ENCODE measurements around the gene CDKN1C.

Gene CDKN1C

DNA sequence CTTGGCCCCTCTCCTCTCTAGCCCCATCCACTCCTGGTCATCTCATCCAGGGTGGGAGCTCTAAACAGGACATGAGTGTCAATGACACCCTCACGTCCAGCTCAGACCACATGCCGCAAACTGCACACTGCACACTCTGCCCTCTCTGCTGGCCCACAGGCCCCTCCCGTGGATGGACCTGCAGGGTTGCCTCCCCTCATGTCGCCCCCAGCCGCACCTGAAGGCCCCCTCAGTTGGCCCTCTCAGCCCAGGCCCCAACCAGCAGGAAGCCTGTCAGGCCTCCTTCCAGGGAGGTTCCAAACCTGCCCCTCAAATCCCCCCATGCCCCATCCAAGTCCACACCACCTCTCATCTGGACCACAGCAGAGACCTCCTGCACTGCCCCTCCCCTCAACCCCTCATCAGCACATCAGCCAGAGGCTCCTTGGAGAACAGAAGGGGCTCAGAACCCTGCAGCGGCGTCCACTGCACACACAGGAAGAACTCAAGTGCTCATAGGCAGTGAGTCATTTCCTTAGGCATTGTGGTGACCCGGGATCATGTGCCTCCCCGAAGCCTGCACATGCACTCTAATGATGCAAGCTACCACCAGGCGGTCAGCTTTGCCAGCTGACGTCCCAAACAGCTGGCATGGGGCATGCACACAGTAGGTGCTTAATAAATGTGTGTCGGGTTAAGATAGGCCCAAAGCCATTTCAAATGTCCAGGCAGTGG lies 12.9 kb upstream of the CDKN1C start:
- TF ChIP-seq ZFP30 (CRISPR knock-in tag; IDR thresholded peaks at IDR 0.05) (no peak), ZNF8 (CRISPR knock-in tag; IDR thresholded peaks at IDR 0.05) (no peak)
- peak; percentile 34 for ATAC-seq

- TF ChIP-seq, protein P1, sequence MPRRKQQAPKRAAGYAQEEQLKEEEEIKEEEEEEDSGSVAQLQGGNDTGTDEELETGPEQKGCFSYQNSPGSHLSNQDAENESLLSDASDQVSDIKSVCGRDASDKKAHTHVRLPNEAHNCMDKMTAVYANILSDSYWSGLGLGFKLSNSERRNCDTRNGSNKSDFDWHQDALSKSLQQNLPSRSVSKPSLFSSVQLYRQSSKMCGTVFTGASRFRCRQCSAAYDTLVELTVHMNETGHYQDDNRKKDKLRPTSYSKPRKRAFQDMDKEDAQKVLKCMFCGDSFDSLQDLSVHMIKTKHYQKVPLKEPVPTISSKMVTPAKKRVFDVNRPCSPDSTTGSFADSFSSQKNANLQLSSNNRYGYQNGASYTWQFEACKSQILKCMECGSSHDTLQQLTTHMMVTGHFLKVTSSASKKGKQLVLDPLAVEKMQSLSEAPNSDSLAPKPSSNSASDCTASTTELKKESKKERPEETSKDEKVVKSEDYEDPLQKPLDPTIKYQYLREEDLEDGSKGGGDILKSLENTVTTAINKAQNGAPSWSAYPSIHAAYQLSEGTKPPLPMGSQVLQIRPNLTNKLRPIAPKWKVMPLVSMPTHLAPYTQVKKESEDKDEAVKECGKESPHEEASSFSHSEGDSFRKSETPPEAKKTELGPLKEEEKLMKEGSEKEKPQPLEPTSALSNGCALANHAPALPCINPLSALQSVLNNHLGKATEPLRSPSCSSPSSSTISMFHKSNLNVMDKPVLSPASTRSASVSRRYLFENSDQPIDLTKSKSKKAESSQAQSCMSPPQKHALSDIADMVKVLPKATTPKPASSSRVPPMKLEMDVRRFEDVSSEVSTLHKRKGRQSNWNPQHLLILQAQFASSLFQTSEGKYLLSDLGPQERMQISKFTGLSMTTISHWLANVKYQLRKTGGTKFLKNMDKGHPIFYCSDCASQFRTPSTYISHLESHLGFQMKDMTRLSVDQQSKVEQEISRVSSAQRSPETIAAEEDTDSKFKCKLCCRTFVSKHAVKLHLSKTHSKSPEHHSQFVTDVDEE (CRISPR knock-in tag; IDR thresholded peaks at IDR 0.05), result no peak
- TF ChIP-seq PPARA (CRISPR knock-in tag; IDR thresholded peaks at IDR 0.05; ENCODE audit: borderline replicate concordance) (no peak), ZFP30 (CRISPR knock-in tag; IDR thresholded peaks at IDR 0.05) (no peak), SNAI2 (CRISPR knock-in tag; IDR thresholded peaks at IDR 0.05) (no peak)
- no peak for ATAC-seq
These were observed 11.5 kb upstream of the CDKN1C start for GRCh38 chr11:2897048-2897447.

DNA sequence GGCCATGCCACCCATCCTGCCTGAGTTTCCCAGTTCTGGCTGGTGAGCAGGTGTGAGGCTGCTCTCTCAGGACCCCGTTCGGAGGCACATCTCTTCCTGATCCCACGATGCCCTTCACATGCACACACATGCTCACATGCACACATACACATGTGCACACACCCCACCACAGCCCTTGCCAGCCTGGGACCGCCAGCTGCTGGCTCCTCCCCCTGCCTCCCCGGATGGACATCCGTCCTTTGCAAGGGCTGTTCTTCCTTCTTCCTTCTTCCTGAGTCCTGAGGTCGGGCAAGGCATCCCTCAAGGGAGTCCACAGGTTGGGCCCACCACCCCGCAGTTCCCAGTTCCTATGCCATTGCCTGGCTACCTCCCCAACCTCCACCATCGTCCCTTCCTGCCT lies 10.5 kb upstream of the CDKN1C start:
- TF ChIP-seq RARB (CRISPR knock-in tag; IDR thresholded peaks at IDR 0.05) (no peak), ARNTL (CRISPR knock-in tag; IDR thresholded peaks at IDR 0.05; ENCODE audit: borderline replicate concordance, low read depth) (no peak), GLIS3 (CRISPR knock-in tag; IDR thresholded peaks at IDR 0.05) (no peak), ZNF8 (CRISPR knock-in tag; IDR thresholded peaks at IDR 0.05) (no peak), ESRRG (CRISPR knock-in tag; IDR thresholded peaks at IDR 0.05) (no peak), PATZ1 (CRISPR knock-in tag; IDR thresholded peaks at IDR 0.05; ENCODE audit: borderline replicate concordance) (no peak), BACH2 (CRISPR knock-in tag; IDR thresholded peaks at IDR 0.05; ENCODE audit: borderline replicate concordance) (no peak), CSRNP3 (CRISPR knock-in tag; IDR thresholded peaks at IDR 0.05) (no peak)
- TF ChIP-seq, protein P1 (CRISPR knock-in tag; IDR thresholded peaks at IDR 0.05), result no peak
- ATAC-seq, result no peak

- no peak for ATAC-seq
- no peak for TF ChIP-seq ZNF565 (CRISPR knock-in tag; conservative IDR thresholded peaks at IDR 0.05; ENCODE audit: low read depth)
- no peak for TF ChIP-seq ZC3H10 (CRISPR knock-in tag; IDR thresholded peaks at IDR 0.05)
- no peak for TF ChIP-seq POU6F1 (CRISPR knock-in tag; IDR thresholded peaks at IDR 0.05; ENCODE audit: borderline replicate concordance, low read depth)
- TF ChIP-seq, protein P2, sequence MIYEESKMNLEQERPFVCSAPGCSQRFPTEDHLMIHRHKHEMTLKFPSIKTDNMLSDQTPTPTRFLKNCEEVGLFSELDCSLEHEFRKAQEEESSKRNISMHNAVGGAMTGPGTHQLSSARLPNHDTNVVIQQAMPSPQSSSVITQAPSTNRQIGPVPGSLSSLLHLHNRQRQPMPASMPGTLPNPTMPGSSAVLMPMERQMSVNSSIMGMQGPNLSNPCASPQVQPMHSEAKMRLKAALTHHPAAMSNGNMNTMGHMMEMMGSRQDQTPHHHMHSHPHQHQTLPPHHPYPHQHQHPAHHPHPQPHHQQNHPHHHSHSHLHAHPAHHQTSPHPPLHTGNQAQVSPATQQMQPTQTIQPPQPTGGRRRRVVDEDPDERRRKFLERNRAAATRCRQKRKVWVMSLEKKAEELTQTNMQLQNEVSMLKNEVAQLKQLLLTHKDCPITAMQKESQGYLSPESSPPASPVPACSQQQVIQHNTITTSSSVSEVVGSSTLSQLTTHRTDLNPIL (CRISPR knock-in tag; IDR thresholded peaks at IDR 0.05; ENCODE audit: low read depth), result no peak
- no peak for TF ChIP-seq PPARA (CRISPR knock-in tag; IDR thresholded peaks at IDR 0.05; ENCODE audit: borderline replicate concordance)
- no peak for TF ChIP-seq BACH2 (CRISPR knock-in tag; IDR thresholded peaks at IDR 0.05; ENCODE audit: borderline replicate concordance)
- TF ChIP-seq, protein P1 (CRISPR knock-in tag; IDR thresholded peaks at IDR 0.05), result no peak
- TF ChIP-seq ARNTL (CRISPR knock-in tag; IDR thresholded peaks at IDR 0.05; ENCODE audit: borderline replicate concordance, low read depth), result no peak
These were observed 8.4 kb upstream of the CDKN1C start for GRCh38 chr11:2893935-2894334.
